Measurements from ENCODE around the gene ERBB4.

DNA sequence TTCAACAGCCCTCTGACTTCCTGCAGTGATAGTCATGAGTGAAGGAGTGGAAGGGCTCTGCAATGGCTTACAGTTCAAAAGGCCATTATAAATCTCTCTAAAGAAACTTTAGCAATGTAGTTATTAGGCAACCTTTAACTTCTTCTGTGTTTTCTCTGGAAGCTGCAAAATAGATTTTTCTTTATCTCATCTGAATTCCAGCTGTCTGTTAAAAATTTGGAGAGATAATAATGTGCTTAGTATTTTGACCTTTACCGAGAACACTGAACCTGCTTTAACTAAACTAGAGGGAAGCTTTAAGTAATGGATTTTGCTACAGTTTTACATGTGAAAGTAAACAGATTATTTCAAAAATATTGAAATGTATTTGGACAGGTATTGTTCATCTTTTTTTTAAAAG, 847.9 kb downstream of the ERBB4 start:
- TF ChIP-seq CTCF (IDR thresholded peaks at IDR 0.05) (no peak), ZFX (IDR thresholded peaks at IDR 0.05; ENCODE audit: borderline replicate concordance) (no peak)

Data from 22Rv1 (cell line).